Testis (tissue), 3 donors: ENCODE results near the gene SELENOH. TPM values are rescaled to one million over a fixed set of nuclear protein-coding genes. Genes with fewer than 3 reads are reported as not detected.

Experiments used
- DNase-seq: peaks from one replicate; pipeline ENCODE4 v3.0.0-alpha.2; 2019
- H3K27ac ChIP-seq, 2 donors: fragments of 200-600 bp; sonication (generic); one replicate each; pipeline ENCODE4 v1.5.1; 2019
- H3K27me3 ChIP-seq: fragments of 200-600 bp; sonication (generic); one replicate; pipeline ENCODE4 v1.5.1; 2019
- H3K36me3 ChIP-seq: fragments of 200-600 bp; sonication (generic); one replicate; pipeline ENCODE4 v1.5.1; 2017; ENCODE audit warnings: low read depth; ENCODE audit errors: missing control alignments
- H3K4me1 ChIP-seq: fragments of 200-600 bp; sonication (generic); one replicate; pipeline ENCODE4 v1.5.1; 2019
- H3K4me3 ChIP-seq, 2 donors: fragments of 200-600 bp; sonication (generic); one replicate each; pipeline ENCODE4 v1.5.1; 2017 to 2019
- H3K9me3 ChIP-seq: fragments of 200-600 bp; sonication (generic); one replicate; pipeline ENCODE4 v1.5.1; 2017
- POLR2A ChIP-seq: fragments of 450-650 bp; IDR thresholded peaks from one replicate; pipeline ENCODE4 v1.6.1; 2017; ENCODE audit warnings: antibody characterized with exemption, mild to moderate bottlenecking, moderate library complexity
- WGBS, 2 donors: methylation state at CpG; one replicate each; pipeline ENCODE4 v1.1.5; 2018; 5-methylcytosine and 5-hydroxymethylcytosine counted together
- intact Hi-C: fragments of 100-400 bp; cut with DNase I; formaldehyde crosslinking; loops from one replicate; pipeline ENCODE4 v1.15.1; 2023; ENCODE audit warnings: low total_unique reads
- polyA plus RNA-seq: library from polyadenylated mRNA; stranded (reverse); fragments of 350-450 nt; fragmentation: Illumina TruSeq; extraction: RNeasy Lipid Tissue Mini Kit (QIAGEN cat#74804); gene quantifications from one replicate; pipeline ENCODE4 v1.2.3, GENCODE V29; 2014; ENCODE audit warnings: low read depth, low replicate concordance; ENCODE audit not compliant: insufficient read depth
- small RNA-seq, 2 donors: library from RNA; depleted of rRNA; stranded (forward); fragments of <200 nt; gene quantifications; one replicate each; pipeline ENCODE3, GENCODE V24; 2016
- total RNA-seq, 2 donors: library from RNA; depleted of rRNA; stranded (reverse); fragments of >200 nt; gene quantifications; one replicate each; pipeline ENCODE4 v1.2.3, GENCODE V29; 2016
- TF ChIP-seq, protein P1 (sequence below), 3 experiments: fragments of 450-650 bp in 2 of 3; fragments of 200-600 bp in 1 of 3; sonication (generic) in 1 of 3; IDR thresholded peaks; one replicate each; pipeline ENCODE4 v1.5.1; 2016 to 2019; ENCODE audit warnings: antibody characterized with exemption in 3 of 3, mild to moderate bottlenecking in 2 of 3, moderate library complexity in 1 of 3

The SELENOH gene
- total and polyA plus RNA-seq, 3 donors from 2014 or later, result 71.3 to 222 (median 157) TPM

DNA sequence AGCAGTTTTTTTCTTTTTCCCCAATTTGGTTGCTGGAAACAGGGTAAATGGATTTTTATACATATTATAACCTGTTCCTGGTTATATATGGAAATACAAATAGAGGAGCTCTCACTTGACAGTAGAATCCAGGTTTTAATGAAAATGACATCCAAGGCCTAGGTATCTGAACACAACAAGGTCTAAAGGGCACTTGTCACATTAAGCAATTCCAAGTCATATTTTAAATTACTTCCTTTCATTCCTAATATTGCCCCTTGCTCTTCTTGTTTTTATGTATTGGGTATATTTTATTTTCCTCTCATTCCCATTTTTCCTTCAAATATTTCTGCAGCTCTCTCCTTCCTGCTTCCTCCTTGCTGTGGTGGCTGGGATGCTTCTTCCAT lies 47.4 kb downstream of the SELENOH start:
- intact Hi-C loops, result no loop called here
- TF ChIP-seq, protein P1, sequence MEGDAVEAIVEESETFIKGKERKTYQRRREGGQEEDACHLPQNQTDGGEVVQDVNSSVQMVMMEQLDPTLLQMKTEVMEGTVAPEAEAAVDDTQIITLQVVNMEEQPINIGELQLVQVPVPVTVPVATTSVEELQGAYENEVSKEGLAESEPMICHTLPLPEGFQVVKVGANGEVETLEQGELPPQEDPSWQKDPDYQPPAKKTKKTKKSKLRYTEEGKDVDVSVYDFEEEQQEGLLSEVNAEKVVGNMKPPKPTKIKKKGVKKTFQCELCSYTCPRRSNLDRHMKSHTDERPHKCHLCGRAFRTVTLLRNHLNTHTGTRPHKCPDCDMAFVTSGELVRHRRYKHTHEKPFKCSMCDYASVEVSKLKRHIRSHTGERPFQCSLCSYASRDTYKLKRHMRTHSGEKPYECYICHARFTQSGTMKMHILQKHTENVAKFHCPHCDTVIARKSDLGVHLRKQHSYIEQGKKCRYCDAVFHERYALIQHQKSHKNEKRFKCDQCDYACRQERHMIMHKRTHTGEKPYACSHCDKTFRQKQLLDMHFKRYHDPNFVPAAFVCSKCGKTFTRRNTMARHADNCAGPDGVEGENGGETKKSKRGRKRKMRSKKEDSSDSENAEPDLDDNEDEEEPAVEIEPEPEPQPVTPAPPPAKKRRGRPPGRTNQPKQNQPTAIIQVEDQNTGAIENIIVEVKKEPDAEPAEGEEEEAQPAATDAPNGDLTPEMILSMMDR (IDR thresholded peaks at IDR 0.05), result no peak
- no peak for TF ChIP-seq POLR2A
- Histone ChIP-seq H3K9me3 (no peaks in the 10 kb centered on the region), H3K27ac (no peak overlapping the region), H3K36me3 (no peaks in the 10 kb centered on the region), H3K4me3 (no peak overlapping the region), H3K27me3 (no peaks in the 10 kb centered on the region), H3K4me1 (peaks cover 28% of the 10 kb centered on the region)
- no peak for DNase-seq

DNA sequence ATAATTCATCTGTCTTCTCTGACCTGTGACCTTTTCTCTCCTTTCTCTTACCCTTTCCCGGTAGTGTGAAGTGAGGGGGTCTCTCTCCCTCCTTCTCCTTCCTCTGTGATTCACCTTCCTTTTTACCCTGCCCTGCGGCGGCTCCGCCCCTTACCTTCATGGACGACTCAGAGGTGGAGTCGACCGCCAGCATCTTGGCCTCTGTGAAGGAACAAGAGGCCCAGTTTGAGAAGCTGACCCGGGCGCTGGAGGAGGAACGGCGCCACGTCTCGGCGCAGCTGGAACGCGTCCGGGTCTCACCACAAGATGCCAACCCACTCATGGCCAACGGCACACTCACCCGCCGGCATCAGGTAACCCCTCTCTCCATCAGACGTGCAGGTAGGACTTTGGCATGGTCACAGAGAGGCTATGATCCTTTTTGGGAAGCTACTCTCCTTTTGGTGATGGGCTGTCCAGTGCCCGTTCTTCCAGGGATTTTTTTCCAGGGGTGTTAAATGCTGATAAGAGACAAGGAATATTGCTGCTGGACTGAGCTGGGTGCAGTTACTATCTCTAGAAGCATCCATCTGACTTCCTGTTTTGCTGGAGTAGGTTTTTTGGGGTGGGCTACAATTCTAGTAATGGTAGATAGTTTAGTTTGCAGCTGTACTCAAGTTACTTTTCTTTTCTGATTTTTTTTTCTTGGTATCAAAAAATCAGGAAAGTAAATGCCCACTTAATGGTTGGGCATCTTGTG lies 50.2 kb downstream of the SELENOH start:
- H3K4me1 ChIP-seq, result peaks cover 23% of the 10 kb centered on the region
- peak overlapping the region in 1 of 2 donors; percentile 23 for H3K27ac ChIP-seq

DNA sequence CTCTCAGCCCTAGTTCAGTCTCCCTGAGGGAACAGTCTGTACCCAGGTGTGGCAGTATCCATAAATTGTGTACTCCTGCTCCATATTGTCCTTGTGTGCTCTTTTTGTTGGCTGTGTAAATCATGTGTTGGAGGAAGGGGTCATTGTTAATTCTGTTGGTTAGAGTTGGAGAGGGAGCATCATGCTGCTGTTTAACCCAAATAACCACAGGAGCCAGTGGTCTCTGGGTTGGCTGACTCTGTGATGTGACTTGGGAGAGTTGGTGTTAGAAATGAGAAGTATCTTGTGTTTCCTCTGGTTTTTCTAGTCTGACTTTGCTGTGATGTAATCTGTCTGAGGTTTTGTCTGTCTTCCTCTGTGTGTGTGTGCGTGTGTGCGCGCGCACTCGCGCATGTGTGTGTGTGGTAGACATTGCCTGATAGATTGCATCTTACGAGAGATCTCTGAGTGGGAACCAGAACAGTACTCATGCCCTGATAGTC lies 50.8 kb downstream of the SELENOH start:
- WGBS, 2 donors, result 75 to 82% methylated on average over 7 of the region's 7 CpGs
- intact Hi-C loops, result no loop called here

More for the DNA sequence above, 50.2 kb downstream of the SELENOH start:
- intact Hi-C loops, result no loop called here
- Histone ChIP-seq H3K4me3 (no peak overlapping the region), H3K27me3 (no peaks in the 10 kb centered on the region), H3K36me3 (no peaks in the 10 kb centered on the region), H3K9me3 (no peaks in the 10 kb centered on the region)
- TF ChIP-seq, protein P1 (IDR thresholded peaks at IDR 0.05), result no peak
- TF ChIP-seq POLR2A, result no peak
- no peak for DNase-seq
- 55 to 69% methylated on average over 14 to 22 of the region's 22 CpGs for WGBS, 2 donors

DNA sequence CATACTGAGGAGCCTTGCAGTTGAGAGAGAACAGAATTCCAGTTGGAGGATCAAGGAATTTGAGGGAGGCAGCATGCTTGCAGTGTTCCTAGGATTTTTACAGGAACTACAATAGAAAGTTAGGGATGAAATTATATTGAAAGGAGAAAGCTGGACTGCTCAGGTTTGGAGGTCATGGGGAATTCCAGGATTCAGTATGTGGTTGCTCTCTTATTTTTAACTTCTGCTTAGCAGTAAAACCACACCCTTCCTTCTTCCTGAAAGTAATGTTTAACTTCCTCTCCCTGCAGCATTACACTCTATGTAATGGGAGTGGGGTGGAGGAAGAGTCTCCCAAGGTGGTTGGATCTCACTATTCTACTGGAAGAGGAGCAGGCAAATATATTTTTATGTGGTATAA lies 51.6 kb downstream of the SELENOH start:
- intact Hi-C loops, result no loop called here
- no peak for DNase-seq
- Histone ChIP-seq H3K36me3 (no peaks in the 10 kb centered on the region), H3K4me1 (peaks cover 22% of the 10 kb centered on the region), H3K9me3 (no peaks in the 10 kb centered on the region), H3K4me3 (no peak overlapping the region), H3K27me3 (no peaks in the 10 kb centered on the region), H3K27ac (peak overlapping the region in 1 of 2 donors; percentile 42)
- TF ChIP-seq POLR2A, result no peak
- TF ChIP-seq, protein P1 (IDR thresholded peaks at IDR 0.05), result no peak

More for the DNA sequence above, 50.8 kb downstream of the SELENOH start:
- Histone ChIP-seq H3K27ac (peak overlapping the region in 1 of 2 donors; percentile 42), H3K4me1 (peaks cover 23% of the 10 kb centered on the region), H3K9me3 (no peaks in the 10 kb centered on the region), H3K27me3 (no peaks in the 10 kb centered on the region), H3K36me3 (no peaks in the 10 kb centered on the region), H3K4me3 (no peak overlapping the region)
- peak; percentile 60 for DNase-seq
- TF ChIP-seq POLR2A, result no peak
- TF ChIP-seq, protein P1 (IDR thresholded peaks at IDR 0.05), result no peak

Small RNAs within 50 kb of the gene (small RNA-seq; reads per million reads assigned to genes)
- 0 reads per million in 2 donors for gene AP001931.1
- gene TMX2-CTNND1, result 0 reads per million in 2 donors

Other genes with a start within 250 kb of the SELENOH start
- gene SLC43A1, start 225.8 kb upstream of the SELENOH start, total RNA-seq, result 10 to 100 TPM; 12.2 to 12.3 TPM
- gene SLC43A1, start 225.8 kb upstream of the SELENOH start, polyA plus RNA-seq, result 6.5 TPM
- 10 to 100 TPM; 27.7 to 49.1 TPM for gene TIMM10, start 210.7 kb upstream of the SELENOH start, total RNA-seq
- 56.9 TPM for gene TIMM10, start 210.7 kb upstream of the SELENOH start, polyA plus RNA-seq
- under 1 TPM; 0.37 to 0.47 TPM for gene SMTNL1, start 203.9 kb upstream of the SELENOH start, total RNA-seq
- 2.0 TPM for gene SMTNL1, start 203.9 kb upstream of the SELENOH start, polyA plus RNA-seq
- gene UBE2L6, start 173.8 kb upstream of the SELENOH start, total RNA-seq, result 10 to 100 TPM; 13.3 to 19.8 TPM
- gene UBE2L6, start 173.8 kb upstream of the SELENOH start, polyA plus RNA-seq, result 43.6 TPM
- 100 to 1,000 TPM in 1 of 2 donors, 10 to 100 TPM in 1; 53.6 to 113 TPM for gene SERPING1, start 143.8 kb upstream of the SELENOH start, total RNA-seq
- 273 TPM for gene SERPING1, start 143.8 kb upstream of the SELENOH start, polyA plus RNA-seq
- 1 to 10 TPM; 1.4 to 3.4 TPM for gene YPEL4, start 91.6 kb upstream of the SELENOH start, total RNA-seq
- 4.2 TPM for gene YPEL4, start 91.6 kb upstream of the SELENOH start, polyA plus RNA-seq
- 10 to 100 TPM; 15.5 to 19.8 TPM for gene CLP1, start 83.7 kb upstream of the SELENOH start, total RNA-seq
- gene CLP1, start 83.7 kb upstream of the SELENOH start, polyA plus RNA-seq, result 14.4 TPM
- 10 to 100 TPM; 75.4 to 79.8 TPM for gene ZDHHC5, start 73.4 kb upstream of the SELENOH start, total RNA-seq
- 124 TPM for gene ZDHHC5, start 73.4 kb upstream of the SELENOH start, polyA plus RNA-seq
- gene MED19, start 29.3 kb upstream of the SELENOH start, total RNA-seq, result 10 to 100 TPM; 49.9 to 52.3 TPM
- gene MED19, start 29.3 kb upstream of the SELENOH start, polyA plus RNA-seq, result 48.3 TPM
- gene TMX2, start 28.9 kb upstream of the SELENOH start, total RNA-seq, result 10 to 100 TPM; 73.3 to 85.9 TPM
- gene TMX2, start 28.9 kb upstream of the SELENOH start, polyA plus RNA-seq, result 88.6 TPM
- gene BTBD18, start 10.3 kb downstream of the SELENOH start, total RNA-seq, result 1 to 10 TPM; 3.1 to 7.2 TPM
- gene BTBD18, start 10.3 kb downstream of the SELENOH start, polyA plus RNA-seq, result 2.8 TPM
- gene CTNND1, start 20.3 kb downstream of the SELENOH start, total RNA-seq, result 100 to 1,000 TPM; 178 to 227 TPM
- gene CTNND1, start 20.3 kb downstream of the SELENOH start, polyA plus RNA-seq, result 134 TPM